B cell (primary cell): Measurements from ENCODE around the gene SGSM1.

Source experiments
- EZH2 ChIP-seq: IDR thresholded peaks from 2 replicates; pipeline ENCODE4 v1.6.1; 2012; ENCODE audit warnings: borderline replicate concordance, low read depth, mild to moderate bottlenecking, moderate library complexity, low read length; ENCODE audit not compliant: insufficient read depth, poor library complexity, severe bottlenecking
- TF ChIP-seq, protein P1 (sequence below): fragments of 200-600 bp; IDR thresholded peaks from one replicate; pipeline ENCODE4 v1.8.0; 2022; ENCODE audit warnings: antibody characterized with exemption, mild to moderate bottlenecking

DNA sequence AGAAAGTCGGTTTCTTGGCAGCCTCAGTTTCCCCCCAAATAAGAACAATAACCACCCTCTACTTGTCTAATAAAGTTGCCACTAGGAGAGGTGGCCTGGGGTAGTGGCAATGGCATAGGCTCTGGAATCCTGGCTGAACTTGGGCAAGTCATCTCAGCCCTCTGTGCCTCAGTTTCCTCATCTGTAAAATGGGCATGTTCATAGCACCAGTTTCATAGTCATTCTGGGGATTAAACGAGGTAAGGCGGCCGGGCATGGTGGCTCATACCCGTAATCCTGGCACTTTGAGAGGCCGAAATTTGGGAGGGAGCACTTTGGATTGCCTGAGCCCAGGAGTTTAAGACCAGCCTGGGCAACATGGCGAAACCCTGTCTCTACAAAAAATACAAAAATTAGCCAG lies 63.0 kb downstream of the SGSM1 start:
- TF ChIP-seq, protein P1, sequence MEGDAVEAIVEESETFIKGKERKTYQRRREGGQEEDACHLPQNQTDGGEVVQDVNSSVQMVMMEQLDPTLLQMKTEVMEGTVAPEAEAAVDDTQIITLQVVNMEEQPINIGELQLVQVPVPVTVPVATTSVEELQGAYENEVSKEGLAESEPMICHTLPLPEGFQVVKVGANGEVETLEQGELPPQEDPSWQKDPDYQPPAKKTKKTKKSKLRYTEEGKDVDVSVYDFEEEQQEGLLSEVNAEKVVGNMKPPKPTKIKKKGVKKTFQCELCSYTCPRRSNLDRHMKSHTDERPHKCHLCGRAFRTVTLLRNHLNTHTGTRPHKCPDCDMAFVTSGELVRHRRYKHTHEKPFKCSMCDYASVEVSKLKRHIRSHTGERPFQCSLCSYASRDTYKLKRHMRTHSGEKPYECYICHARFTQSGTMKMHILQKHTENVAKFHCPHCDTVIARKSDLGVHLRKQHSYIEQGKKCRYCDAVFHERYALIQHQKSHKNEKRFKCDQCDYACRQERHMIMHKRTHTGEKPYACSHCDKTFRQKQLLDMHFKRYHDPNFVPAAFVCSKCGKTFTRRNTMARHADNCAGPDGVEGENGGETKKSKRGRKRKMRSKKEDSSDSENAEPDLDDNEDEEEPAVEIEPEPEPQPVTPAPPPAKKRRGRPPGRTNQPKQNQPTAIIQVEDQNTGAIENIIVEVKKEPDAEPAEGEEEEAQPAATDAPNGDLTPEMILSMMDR, result no peak
- no peak for TF ChIP-seq EZH2
